GM19372 (cell line): ENCODE results near the gene SRRM3.
A peak's percentile ranks its signal among the peaks of the same experiment; 100 is the strongest.
"Not testable (repeated sequence)": the region's sequence is repeated elsewhere in the genome, so short reads cannot be mapped to it uniquely, and the experiment has no call there.

ENCODE experiments used
- ATAC-seq: cut with Tn5 transposase; IDR thresholded peaks from one replicate; pipeline ENCODE4 v1.9.1; 2021; ENCODE audit warnings: mild to moderate bottlenecking, low read depth, moderate library complexity; ENCODE audit not compliant: unreplicated experiment

The SRRM3 gene

GRCh38 chr7:76304888-76305375 is 103.2 kb downstream of the SRRM3 start:
- ATAC-seq, result no peak

DNA sequence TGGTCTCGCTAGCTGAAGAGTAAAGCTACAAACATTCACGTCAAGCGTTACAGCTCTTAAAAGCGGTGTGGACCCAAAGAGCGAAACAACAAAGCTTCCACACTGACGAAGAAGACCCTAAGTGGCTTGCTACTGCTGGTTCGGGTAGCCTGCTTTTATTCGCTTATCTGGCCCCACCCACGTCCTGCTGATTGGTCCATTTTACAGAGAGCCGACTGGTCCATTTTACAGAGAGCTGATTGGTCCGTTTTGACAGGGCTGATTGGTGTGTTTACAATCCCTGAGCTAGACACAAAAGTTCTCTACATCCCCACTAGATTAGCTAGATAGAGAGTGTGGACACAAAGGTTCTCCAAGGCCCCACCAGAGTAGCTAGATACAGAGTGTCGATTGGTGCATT is 107.2 kb downstream of the SRRM3 start:
- not testable (repeated sequence) for ATAC-seq

DNA sequence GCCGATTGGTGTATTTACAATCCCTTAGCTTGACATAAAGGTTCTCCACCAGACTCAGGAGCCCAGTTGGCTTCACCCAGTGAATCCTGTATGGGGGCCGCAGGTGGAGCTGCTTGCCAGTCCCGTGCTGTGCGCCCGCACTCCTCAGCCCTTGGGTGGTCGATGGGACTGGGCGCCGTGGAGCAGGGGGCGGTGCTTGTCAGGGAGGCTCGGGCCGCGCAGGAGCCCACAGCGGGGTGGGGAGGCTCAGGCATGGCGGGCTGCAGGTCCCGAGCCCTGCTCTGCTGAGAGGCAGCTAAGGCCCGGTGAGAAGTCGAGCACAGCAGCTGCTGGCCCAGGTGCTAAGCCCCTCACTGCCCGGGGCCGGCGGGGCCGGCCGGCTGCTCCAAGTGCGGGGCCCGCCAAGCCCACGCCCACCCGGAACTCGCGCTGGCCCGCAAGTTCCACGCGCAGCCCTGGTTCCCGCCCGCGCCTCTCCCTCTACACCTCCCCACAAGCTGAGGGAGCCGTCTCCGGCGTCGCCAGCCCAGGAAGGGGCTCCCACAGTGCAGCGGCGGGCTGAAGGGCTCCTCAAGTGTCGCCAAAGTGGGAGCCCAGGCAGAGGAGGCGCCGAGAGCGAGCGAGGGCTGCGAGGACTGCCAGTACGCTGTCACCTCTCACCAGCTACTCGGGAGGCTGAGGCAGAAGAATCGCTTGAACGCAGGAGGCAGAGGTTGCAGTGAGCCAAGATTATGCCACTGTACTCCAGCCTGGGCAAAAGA is 107.8 kb downstream of the SRRM3 start:
- not testable (repeated sequence) for ATAC-seq

- no peak for ATAC-seq
Observed at GRCh38 chr7:76310102-76310957, 108.6 kb downstream of the SRRM3 start.

DNA sequence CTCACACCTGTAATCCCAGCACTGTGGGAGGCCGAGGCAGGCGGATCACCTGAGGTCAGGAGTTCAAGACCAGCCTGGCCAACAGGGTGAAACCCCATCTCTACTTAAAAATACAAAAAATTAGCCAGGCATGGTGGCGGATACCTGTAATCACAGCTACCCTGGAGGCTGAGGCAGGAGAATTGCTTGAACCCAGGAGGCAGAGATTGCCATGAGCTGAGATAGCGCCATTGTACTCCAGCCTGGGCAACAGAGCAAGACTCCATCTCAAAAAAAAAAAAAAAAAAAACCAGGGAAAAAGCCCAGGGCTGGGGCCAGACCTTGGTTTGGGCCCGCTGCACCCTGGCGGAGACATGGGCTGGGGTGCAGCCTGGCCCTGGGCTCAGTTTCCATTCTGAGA is 110.1 kb downstream of the SRRM3 start:
- not testable (repeated sequence) for ATAC-seq

- ATAC-seq, result peak; percentile 39
Observed at GRCh38 chr7:76314042-76314721, 112.5 kb downstream of the SRRM3 start.

GRCh38 chr7:76314740-76315139 is 113.0 kb downstream of the SRRM3 start:
- ATAC-seq, result not testable (repeated sequence)

- ATAC-seq, result no peak
Observed at GRCh38 chr7:76315364-76315763, 113.7 kb downstream of the SRRM3 start.

- ATAC-seq, result no peak
Observed at GRCh38 chr7:76316984-76317781, 115.5 kb downstream of the SRRM3 start.

- ATAC-seq, result peak; percentile 86
Observed at GRCh38 chr7:76317782-76318487, 116.2 kb downstream of the SRRM3 start.

DNA sequence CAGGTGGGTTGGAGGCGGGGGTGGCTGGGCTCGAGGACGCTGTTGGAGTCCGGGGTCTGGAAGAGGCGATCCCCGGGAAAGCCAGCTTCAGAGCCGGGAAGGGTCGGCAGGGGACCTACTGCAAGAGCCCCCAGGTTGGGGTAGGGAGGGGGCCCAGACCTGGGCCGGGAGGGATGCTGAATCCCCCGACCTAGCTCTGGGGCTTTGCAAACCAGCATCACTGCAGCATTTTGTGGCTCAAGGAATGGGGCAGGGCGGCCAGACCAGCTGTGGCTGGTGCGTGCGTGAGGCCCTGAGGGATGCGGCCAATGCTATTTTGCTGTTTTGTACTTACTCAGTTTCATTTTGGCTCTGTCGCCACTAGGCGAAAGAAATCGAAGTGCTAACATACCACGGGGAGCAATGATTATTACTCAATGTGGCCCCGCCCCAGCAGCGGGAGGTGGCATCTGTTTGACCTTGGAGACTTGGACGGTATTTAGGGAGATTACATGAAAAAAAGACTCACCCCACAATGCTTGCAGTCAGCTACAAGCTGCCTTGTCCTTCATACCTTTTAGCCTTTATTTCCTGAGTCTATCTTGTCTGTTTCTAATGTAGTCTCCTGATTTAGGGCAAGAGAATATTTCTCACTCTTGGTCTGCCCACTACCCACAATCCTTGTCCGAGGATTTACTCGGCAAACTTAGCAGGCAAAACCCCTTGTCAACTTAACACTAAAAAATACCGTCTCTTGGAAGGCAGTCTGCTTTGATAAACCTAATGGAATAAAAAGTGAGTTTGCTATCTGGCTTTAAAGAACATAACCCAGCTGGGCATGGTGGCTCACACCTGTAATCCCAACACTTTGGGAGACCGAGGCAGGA is 117.0 kb downstream of the SRRM3 start:
- peak; percentile 37 for ATAC-seq

DNA sequence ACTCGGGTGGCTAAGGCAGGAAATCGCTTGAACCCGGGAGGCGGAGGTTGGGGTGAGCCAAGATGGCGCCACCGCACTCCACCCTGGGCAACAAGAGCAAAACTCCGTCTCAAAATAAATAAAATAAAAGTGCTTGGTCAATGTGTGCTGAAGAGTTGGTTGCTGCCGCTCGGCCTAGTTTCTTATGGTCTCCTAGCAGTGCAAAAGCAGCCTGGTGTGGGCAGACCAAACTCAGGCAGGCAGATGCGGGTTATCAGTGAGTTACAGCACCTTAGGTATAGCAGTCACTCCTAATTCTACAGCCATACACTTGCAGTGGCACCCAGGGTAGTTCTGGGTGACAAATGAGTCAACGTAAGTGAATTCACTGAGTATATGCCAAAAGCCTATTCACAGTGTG is 123.4 kb downstream of the SRRM3 start:
- ATAC-seq, result no peak

DNA sequence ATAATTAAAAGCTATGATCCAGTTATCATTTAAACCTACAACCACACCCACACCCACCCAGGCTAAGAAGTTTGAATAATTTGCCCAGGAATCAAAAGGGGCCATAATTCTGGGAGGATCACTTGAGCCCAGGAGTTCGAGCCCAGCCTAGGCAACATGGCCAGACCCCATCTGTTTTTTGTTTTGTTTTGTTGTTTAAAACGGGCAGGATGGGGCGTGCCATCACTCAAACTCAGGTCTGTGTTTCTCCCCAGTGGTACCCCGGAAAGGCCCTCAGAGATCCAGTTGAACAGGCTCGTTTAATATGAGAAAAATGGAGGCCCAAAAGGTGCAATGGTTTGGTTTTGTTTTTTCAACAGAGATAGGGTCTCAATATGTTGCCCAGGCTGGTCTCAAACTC is 124.1 kb downstream of the SRRM3 start:
- no peak for ATAC-seq

GRCh38 chr7:76326646-76327233 is 125.0 kb downstream of the SRRM3 start:
- ATAC-seq, result no peak

- no peak for ATAC-seq
Observed at GRCh38 chr7:76327610-76328009, 125.9 kb downstream of the SRRM3 start.

GRCh38 chr7:76328389-76328788 is 126.7 kb downstream of the SRRM3 start:
- no peak for ATAC-seq

DNA sequence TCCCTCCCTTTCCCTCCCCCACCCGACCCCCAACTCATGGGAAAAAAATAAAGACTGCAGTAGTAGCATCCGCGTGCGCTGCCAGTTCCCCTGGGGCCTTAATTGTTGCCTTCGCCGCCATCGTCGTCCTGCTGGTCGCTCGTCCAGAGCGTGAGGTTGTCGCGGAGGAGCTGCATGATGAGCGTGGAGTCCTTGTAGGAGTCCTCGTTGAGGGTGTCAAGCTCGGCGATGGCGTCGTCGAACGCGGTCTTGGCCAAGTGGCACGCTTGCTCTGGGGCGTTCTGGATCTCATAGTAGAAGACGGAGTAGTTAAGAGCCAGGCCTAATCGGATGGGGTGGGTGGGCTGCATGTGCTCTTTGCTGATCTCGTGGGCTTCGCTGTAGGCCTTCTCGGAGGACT is 127.8 kb downstream of the SRRM3 start:
- ATAC-seq, result no peak

DNA sequence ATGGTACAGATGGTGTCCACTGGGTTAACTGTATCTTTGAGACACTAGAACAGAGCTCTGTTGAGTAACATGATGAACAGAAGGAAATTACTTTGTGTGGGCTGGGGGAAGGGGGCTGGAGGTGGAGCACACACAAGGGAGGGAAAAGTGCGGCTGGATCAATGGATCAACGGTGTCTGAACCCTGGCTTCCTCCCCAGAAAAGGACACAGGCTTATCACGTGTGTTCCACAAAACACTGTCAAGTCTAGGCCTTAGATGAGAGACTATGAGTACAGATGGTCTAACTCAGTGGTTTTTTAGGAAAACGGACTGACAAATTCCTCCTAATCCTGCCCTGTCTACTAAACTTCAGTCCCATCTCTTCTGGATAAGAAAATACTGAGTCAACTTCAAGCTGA is 128.6 kb downstream of the SRRM3 start:
- ATAC-seq, result no peak
